PC-3 (cell line): ENCODE measurements around the gene KNCN. TPM values are rescaled to one million over a fixed set of nuclear protein-coding genes. Genes with fewer than 3 reads are reported as not detected.

Experiments
- ATAC-seq: fragments of 200-7000 bp; cut with Tn5 transposase; 2 replicates; pipeline ENCODE4 v1.9.1; 2020; ENCODE audit warnings: mild to moderate bottlenecking, moderate library complexity
- BruUV-seq: library from RNA; stranded (reverse); fragments of 400-500 nt; replicated peaks from 2 replicates; lab custom pipeline; 2021; lab: Mats Ljungman, UMichigan
- CTCF ChIA-PET: fragments of 300-600 bp; sonication (Branson Sonifier 250); formaldehyde crosslinking; loops from one replicate; lab custom pipeline; 2022; ENCODE audit warnings: antibody characterized with exemption; lab: Charles Lee
- POLR2A ChIA-PET: fragments of 300-600 bp; sonication (Branson Sonifier 250); formaldehyde crosslinking; loops from one replicate; lab custom pipeline; 2022; ENCODE audit warnings: antibody characterized with exemption; ENCODE audit not compliant: unreplicated experiment; lab: Charles Lee
- DNase-seq: peaks from one replicate; pipeline ENCODE4 v3.0.0-alpha.2; 2015
- H2AFZ ChIP-seq: fragments of 300-600 bp; sonication (generic); 2 replicates; pipeline ENCODE4 v1.6.0; 2016; ENCODE audit warnings: antibody characterized with exemption, low read length
- H3F3A ChIP-seq: fragments of 300-600 bp; sonication (generic); one replicate; pipeline ENCODE4 v1.6.0; 2017; ENCODE audit warnings: antibody characterized with exemption, low read length, control low read depth, mild to moderate bottlenecking; ENCODE audit not compliant: unreplicated experiment
- H3K27ac ChIP-seq: fragments of 300-600 bp; sonication (generic); 2 replicates; pipeline ENCODE4 v1.5.1; 2016; ENCODE audit warnings: mild to moderate bottlenecking, low read length
- H3K27me3 ChIP-seq: fragments of 300-600 bp; sonication (generic); 2 replicates; pipeline ENCODE4 v1.6.1; 2016; ENCODE audit warnings: low read length, mixed read lengths
- H3K36me3 ChIP-seq: fragments of 300-600 bp; sonication (generic); 2 replicates; pipeline ENCODE4 v1.6.1; 2016; ENCODE audit warnings: low read depth, mixed run types, low read length, mixed read lengths
- H3K4me1 ChIP-seq: fragments of 300-600 bp; sonication (generic); 2 replicates; pipeline ENCODE4 v1.5.1; 2016; ENCODE audit warnings: low read length; ENCODE audit not compliant: insufficient read depth
- H3K4me2 ChIP-seq: fragments of 300-600 bp; sonication (generic); 2 replicates; pipeline ENCODE4 v1.6.0; 2016; ENCODE audit warnings: low read length
- H3K4me3 ChIP-seq: fragments of 300-600 bp; sonication (generic); 2 replicates; pipeline ENCODE4 v1.5.1; 2016; ENCODE audit warnings: mild to moderate bottlenecking, low read length, mixed read lengths
- H3K79me2 ChIP-seq: fragments of 300-600 bp; sonication (generic); 2 replicates; pipeline ENCODE4 v1.6.1; 2017; ENCODE audit warnings: low read length, mixed read lengths
- H3K9ac ChIP-seq: fragments of 300-600 bp; sonication (generic); 2 replicates; pipeline ENCODE4 v1.6.0; 2016; ENCODE audit warnings: mild to moderate bottlenecking, low read length
- H3K9me2 ChIP-seq: fragments of 300-600 bp; sonication (generic); replicated peaks from 2 replicates; pipeline ENCODE4 v1.6.1; 2016; ENCODE audit warnings: mixed run types, low read length, mixed read lengths
- H3K9me3 ChIP-seq: fragments of 300-600 bp; sonication (generic); 2 replicates; pipeline ENCODE4 v1.6.1; 2016; ENCODE audit warnings: low read length, mixed read lengths
- H4K20me1 ChIP-seq: fragments of 300-600 bp; sonication (generic); 2 replicates; pipeline ENCODE4 v1.6.1; 2016; ENCODE audit warnings: low read length, mixed read lengths
- EZH2 ChIP-seq: fragments of 300-600 bp; sonication (generic); IDR thresholded peaks from one replicate; pipeline ENCODE4 v1.6.1; 2017; ENCODE audit warnings: antibody characterized with exemption, mild to moderate bottlenecking, low read length; ENCODE audit not compliant: unreplicated experiment
- EZH2phosphoT487 ChIP-seq: fragments of 300-600 bp; sonication (generic); IDR thresholded peaks from 2 replicates; pipeline ENCODE4 v1.6.1; 2018; ENCODE audit warnings: mild to moderate bottlenecking, antibody characterized with exemption, low read length, borderline replicate concordance
- intact Hi-C: fragments of 100-400 bp; cut with micrococcal nuclease; formaldehyde crosslinking; loops from 2 replicates; pipeline ENCODE4 v1.9.0; 2023
- total RNA-seq: library from RNA; depleted of rRNA; stranded (reverse); fragments of >200 nt; gene quantifications from 2 replicates; pipeline ENCODE4 v1.2.3, GENCODE V29; 2014; rRNA removed
- TF ChIP-seq, protein P1 (sequence below): fragments of 300-600 bp; sonication (generic); conservative IDR thresholded peaks from 2 replicates; pipeline ENCODE4 v1.5.1; 2017; ENCODE audit warnings: antibody characterized with exemption, low read depth, mild to moderate bottlenecking, low read length

KNCN gene
- total RNA-seq, 1 experiment from 2014 or later: not detected

DNA sequence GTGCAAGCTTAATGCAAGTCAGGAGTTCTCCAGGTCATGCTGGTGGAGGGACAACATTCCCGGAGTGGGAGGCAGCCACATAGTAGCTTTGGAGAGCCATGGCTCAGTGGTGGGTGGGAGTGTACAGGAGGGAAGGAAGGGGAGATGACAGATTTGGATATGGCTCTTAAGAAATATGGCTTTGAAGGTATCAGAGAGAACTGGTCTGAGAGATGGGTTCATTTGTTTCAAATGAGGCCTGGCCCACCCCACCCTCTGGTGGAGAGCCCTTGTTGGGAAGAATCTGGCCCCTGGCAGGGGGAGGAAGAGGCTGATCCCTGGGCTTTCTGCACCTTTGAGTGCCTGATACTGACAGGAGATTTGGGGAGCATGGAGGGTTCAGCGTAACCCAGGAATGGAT lies 55.7 kb downstream of the KNCN start:
- Histone ChIP-seq H3K4me1 (no peaks in the 10 kb centered on the region), H3K27ac (no peak overlapping the region), H3K79me2 (no peaks in the 10 kb centered on the region), H3K27me3 (peaks cover 2% of the 10 kb centered on the region), H3K9me2 (no peaks in the 10 kb centered on the region), H4K20me1 (no peaks in the 10 kb centered on the region), H3K9ac (no peak overlapping the region), H3K4me2 (no peak overlapping the region), H3K36me3 (no peaks in the 10 kb centered on the region), H3K9me3 (no peaks in the 10 kb centered on the region), H2AFZ (no peak overlapping the region), H3F3A (no peaks in the 10 kb centered on the region), H3K4me3 (no peak overlapping the region)
- TF ChIP-seq, protein P1, sequence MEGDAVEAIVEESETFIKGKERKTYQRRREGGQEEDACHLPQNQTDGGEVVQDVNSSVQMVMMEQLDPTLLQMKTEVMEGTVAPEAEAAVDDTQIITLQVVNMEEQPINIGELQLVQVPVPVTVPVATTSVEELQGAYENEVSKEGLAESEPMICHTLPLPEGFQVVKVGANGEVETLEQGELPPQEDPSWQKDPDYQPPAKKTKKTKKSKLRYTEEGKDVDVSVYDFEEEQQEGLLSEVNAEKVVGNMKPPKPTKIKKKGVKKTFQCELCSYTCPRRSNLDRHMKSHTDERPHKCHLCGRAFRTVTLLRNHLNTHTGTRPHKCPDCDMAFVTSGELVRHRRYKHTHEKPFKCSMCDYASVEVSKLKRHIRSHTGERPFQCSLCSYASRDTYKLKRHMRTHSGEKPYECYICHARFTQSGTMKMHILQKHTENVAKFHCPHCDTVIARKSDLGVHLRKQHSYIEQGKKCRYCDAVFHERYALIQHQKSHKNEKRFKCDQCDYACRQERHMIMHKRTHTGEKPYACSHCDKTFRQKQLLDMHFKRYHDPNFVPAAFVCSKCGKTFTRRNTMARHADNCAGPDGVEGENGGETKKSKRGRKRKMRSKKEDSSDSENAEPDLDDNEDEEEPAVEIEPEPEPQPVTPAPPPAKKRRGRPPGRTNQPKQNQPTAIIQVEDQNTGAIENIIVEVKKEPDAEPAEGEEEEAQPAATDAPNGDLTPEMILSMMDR: no peak
- TF ChIP-seq EZH2 (no peak), EZH2phosphoT487 (no peak)
- DNase-seq: no peak
- ChIA-PET POLR2A (no interaction called here), CTCF (no interaction called here)
- intact Hi-C loops: no loop called here
- ATAC-seq: no peak
- no TSS peak for BruUV-seq

Other genes with a start within 250 kb of the KNCN start
- gene LRRC41, start 248.0 kb downstream of the KNCN start, total RNA-seq: 52.7 TPM in 2 replicates
- 642 and 885 TPM in 2 replicates for gene UQCRH, start 247.9 kb downstream of the KNCN start, total RNA-seq
- gene NSUN4, start 210.8 kb downstream of the KNCN start, total RNA-seq: 14.2 and 16.8 TPM in 2 replicates
- 2.0 and 5.0 TPM in 2 replicates for gene FAAH, start 157.3 kb downstream of the KNCN start, total RNA-seq
- 1.7 and 2.4 TPM in 2 replicates for gene DMBX1, start 61.8 kb downstream of the KNCN start, total RNA-seq
- gene MKNK1, start 52.6 kb upstream of the KNCN start, total RNA-seq: 36.1 and 36.8 TPM in 2 replicates
- 10.4 and 13.2 TPM in 2 replicates for gene MOB3C, start 65.2 kb upstream of the KNCN start, total RNA-seq
- 68.3 and 83.7 TPM in 2 replicates for gene ATPAF1, start 116.7 kb upstream of the KNCN start, total RNA-seq
- gene TEX38, start 120.2 kb upstream of the KNCN start, total RNA-seq: not detected in 2 replicates
- 45.7 and 52.3 TPM in 2 replicates for gene EFCAB14, start 167.5 kb upstream of the KNCN start, total RNA-seq
- gene CYP4B1, start 247.4 kb upstream of the KNCN start, total RNA-seq: not detected in 2 replicates